MM.1S (cell line): ENCODE results near the gene PMFBP1.

Experiments
- EZH2 ChIP-seq: fragments of 300-600 bp; sonication (generic); optimal IDR thresholded peaks from 2 replicates; pipeline ENCODE3; 2017; ENCODE audit warnings: low read depth, mild to moderate bottlenecking, antibody characterized with exemption, low read length, mixed read lengths
- EZH2phosphoT487 ChIP-seq: fragments of 300-600 bp; sonication (generic); IDR thresholded peaks from 2 replicates; pipeline ENCODE4 v1.6.1; 2018; ENCODE audit warnings: antibody characterized with exemption, low read length
- TF ChIP-seq, protein P1 (sequence below): fragments of 300-600 bp; sonication (generic); IDR thresholded peaks from 2 replicates; pipeline ENCODE4 v1.5.1; 2016; ENCODE audit warnings: antibody characterized with exemption, low read length, mixed read lengths

DNA sequence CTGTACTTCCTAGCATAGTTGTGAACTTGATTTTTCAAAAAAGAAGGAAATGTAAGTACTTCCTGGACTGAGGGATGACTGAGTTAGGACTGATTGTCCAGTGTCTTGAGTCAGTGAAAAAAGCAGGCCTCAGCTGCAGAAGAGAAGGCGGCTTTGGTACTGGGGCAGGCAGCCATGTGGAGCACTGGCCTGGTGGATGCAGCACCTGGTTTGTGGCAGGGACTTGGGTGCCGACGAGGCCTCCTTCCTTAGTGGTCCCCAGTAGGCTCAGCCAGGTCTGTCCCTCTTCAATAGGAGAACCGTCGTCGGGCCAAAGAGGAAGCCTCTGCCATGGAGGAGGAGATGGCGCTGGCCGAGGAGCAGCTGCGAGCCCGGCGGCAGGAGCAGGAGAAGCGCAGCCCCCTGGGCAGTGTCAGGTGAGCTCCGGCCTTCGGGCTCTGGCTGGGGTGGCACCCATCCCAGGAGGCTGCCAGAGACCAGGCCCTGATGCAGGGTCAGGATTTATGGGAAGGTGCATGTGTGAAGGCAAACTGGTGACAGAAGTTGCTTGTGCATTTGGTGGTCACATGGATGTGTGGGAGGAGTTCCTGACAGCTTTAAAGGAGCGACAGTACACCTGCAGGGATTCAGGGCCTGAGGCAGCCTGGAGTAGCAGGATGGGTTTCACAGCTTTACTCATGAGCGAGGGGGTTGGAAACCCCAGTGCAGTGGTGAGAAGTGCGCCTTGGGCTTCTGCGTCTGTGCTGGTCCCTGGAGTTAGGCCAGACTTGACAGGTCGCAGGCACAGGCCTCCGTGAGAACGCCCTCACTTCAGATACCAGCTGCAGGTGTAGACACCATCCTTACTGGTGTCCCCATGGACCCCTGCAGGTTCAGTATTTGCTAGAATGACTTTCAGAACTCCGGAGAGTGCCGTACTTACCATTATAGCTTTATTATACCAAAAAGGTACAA is 61.0 kb downstream of the PMFBP1 start:
- TF ChIP-seq EZH2 (no peak), EZH2phosphoT487 (no peak)
- TF ChIP-seq, protein P1, sequence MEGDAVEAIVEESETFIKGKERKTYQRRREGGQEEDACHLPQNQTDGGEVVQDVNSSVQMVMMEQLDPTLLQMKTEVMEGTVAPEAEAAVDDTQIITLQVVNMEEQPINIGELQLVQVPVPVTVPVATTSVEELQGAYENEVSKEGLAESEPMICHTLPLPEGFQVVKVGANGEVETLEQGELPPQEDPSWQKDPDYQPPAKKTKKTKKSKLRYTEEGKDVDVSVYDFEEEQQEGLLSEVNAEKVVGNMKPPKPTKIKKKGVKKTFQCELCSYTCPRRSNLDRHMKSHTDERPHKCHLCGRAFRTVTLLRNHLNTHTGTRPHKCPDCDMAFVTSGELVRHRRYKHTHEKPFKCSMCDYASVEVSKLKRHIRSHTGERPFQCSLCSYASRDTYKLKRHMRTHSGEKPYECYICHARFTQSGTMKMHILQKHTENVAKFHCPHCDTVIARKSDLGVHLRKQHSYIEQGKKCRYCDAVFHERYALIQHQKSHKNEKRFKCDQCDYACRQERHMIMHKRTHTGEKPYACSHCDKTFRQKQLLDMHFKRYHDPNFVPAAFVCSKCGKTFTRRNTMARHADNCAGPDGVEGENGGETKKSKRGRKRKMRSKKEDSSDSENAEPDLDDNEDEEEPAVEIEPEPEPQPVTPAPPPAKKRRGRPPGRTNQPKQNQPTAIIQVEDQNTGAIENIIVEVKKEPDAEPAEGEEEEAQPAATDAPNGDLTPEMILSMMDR, result no peak
